GM23338 (cell line): ENCODE measurements around the gene LIFR. TPM values are rescaled to one million over a fixed set of nuclear protein-coding genes. Genes with fewer than 3 reads are reported as not detected.
A peak's percentile ranks its signal among the peaks of the same experiment; 100 is the strongest.

Experiments
- ATAC-seq: fragments of 200-7000 bp; cut with Tn5 transposase; 3 replicates; pipeline ENCODE4 v1.9.1; 2020
- DNase-seq: peaks from one replicate; pipeline ENCODE4 v3.0.0-alpha.2; 2015; ENCODE audit warnings: low spot score
- H2AFZ ChIP-seq: fragments of 200-600 bp; sonication (generic); 2 replicates; pipeline ENCODE4 v1.8.0; 2016; ENCODE audit warnings: antibody characterized with exemption, mild to moderate bottlenecking, moderate library complexity
- H3F3A ChIP-seq: fragments of 200-600 bp; sonication (generic); replicated peaks from 2 replicates; pipeline ENCODE4 v1.8.0; 2017; ENCODE audit warnings: antibody characterized with exemption, mixed run types, low read depth
- H3K27ac ChIP-seq: fragments of 200-600 bp; sonication (generic); 2 replicates; pipeline ENCODE4 v1.6.1; 2016; ENCODE audit warnings: low read depth
- H3K27me3 ChIP-seq: fragments of 200-600 bp; sonication (generic); 2 replicates; pipeline ENCODE4 v1.8.0; 2016; ENCODE audit warnings: mild to moderate bottlenecking, mixed run types, moderate library complexity; ENCODE audit not compliant: insufficient read depth
- H3K36me3 ChIP-seq: fragments of 200-600 bp; sonication (generic); 2 replicates; pipeline ENCODE4 v1.8.0; 2016; ENCODE audit warnings: mild to moderate bottlenecking; ENCODE audit not compliant: insufficient read depth
- H3K4me1 ChIP-seq: fragments of 200-600 bp; sonication (generic); 2 replicates; pipeline ENCODE4 v1.8.0; 2016; ENCODE audit warnings: mild to moderate bottlenecking, moderate library complexity; ENCODE audit not compliant: insufficient read depth
- H3K4me2 ChIP-seq: fragments of 200-600 bp; sonication (generic); 2 replicates; pipeline ENCODE4 v1.7.1; 2017; ENCODE audit warnings: mixed run types
- H3K4me3 ChIP-seq: fragments of 200-600 bp; sonication (generic); 2 replicates; pipeline ENCODE4 v1.6.1; 2016; ENCODE audit warnings: mixed run types
- H3K79me2 ChIP-seq: fragments of 200-600 bp; sonication (generic); replicated peaks from 2 replicates; pipeline ENCODE4 v1.8.0; 2017; ENCODE audit warnings: mild to moderate bottlenecking; ENCODE audit not compliant: insufficient read depth
- H3K9me2 ChIP-seq: fragments of 200-600 bp; sonication (generic); 2 replicates; pipeline ENCODE4 v1.8.0; 2017; ENCODE audit not compliant: insufficient read depth
- H4K20me1 ChIP-seq: fragments of 200-600 bp; sonication (generic); replicated peaks from 2 replicates; pipeline ENCODE4 v1.8.0; 2017; ENCODE audit warnings: mild to moderate bottlenecking; ENCODE audit not compliant: insufficient read depth
- H3K27ac Mint-ChIP-seq: 2 replicates; pipeline ENCODE4 v1.8.0; 2020; ENCODE audit warnings: inconsistent platforms, mild to moderate bottlenecking, moderate library complexity, mixed read lengths
- H3K27me3 Mint-ChIP-seq: 3 replicates; pipeline ENCODE4 v1.8.0; 2022; ENCODE audit warnings: low read depth, mild to moderate bottlenecking, moderate library complexity, mixed read lengths, inconsistent platforms; ENCODE audit not compliant: insufficient read depth, poor library complexity
- H3K36me3 Mint-ChIP-seq: 3 replicates; pipeline ENCODE4 v1.8.0; 2021; ENCODE audit warnings: low read depth, mild to moderate bottlenecking, inconsistent platforms, moderate library complexity, mixed read lengths
- H3K4me1 Mint-ChIP-seq: 3 replicates; pipeline ENCODE4 v1.8.0; 2020; ENCODE audit warnings: mild to moderate bottlenecking, inconsistent platforms, mixed read lengths
- H3K4me3 Mint-ChIP-seq: 3 replicates; pipeline ENCODE4 v1.8.0; 2021; ENCODE audit warnings: moderate library complexity, mild to moderate bottlenecking, inconsistent platforms, mixed read lengths
- H3K9me3 Mint-ChIP-seq: 3 replicates; pipeline ENCODE4 v1.8.0; 2020; ENCODE audit warnings: moderate library complexity, mild to moderate bottlenecking, inconsistent platforms, mixed read lengths
- CREB1 ChIP-seq: fragments of 250-450 bp; sonication (Bioruptor Pico); IDR thresholded peaks from 2 replicates; pipeline ENCODE4 v1.5.0; 2020; ENCODE audit warnings: low read depth, mild to moderate bottlenecking, moderate library complexity
- CTCF ChIP-seq, 2 experiments: fragments of 200-600 bp in 1 of 2; sonication (generic) in 1 of 2; conservative IDR thresholded peaks; 2 replicates each; pipeline versions ENCODE4 v1.5.1 to v1.6.1; 2016 to 2017; ENCODE audit warnings: antibody characterized with exemption in 2 of 2, low read depth in 2 of 2, mild to moderate bottlenecking in 2 of 2, moderate library complexity in 1 of 2
- ETS1 ChIP-seq: IDR thresholded peaks from 2 replicates; pipeline ENCODE4 v1.6.1; 2016; ENCODE audit warnings: antibody characterized with exemption
- EZH2 ChIP-seq: fragments of 200-600 bp; sonication (generic); IDR thresholded peaks from one replicate; pipeline ENCODE4 v1.8.0; 2017; ENCODE audit warnings: antibody characterized with exemption, mild to moderate bottlenecking, low read depth; ENCODE audit not compliant: unreplicated experiment
- EZH2phosphoT487 ChIP-seq: fragments of 200-600 bp; sonication (generic); IDR thresholded peaks from one replicate; pipeline ENCODE4 v1.8.1; 2018; ENCODE audit warnings: antibody characterized with exemption; ENCODE audit not compliant: unreplicated experiment
- JUNB ChIP-seq: IDR thresholded peaks from one replicate; pipeline ENCODE4 v1.6.1; 2016; ENCODE audit warnings: antibody characterized with exemption; ENCODE audit not compliant: unreplicated experiment
- NANOG ChIP-seq: IDR thresholded peaks from 2 replicates; pipeline ENCODE4 v1.6.1; 2016; ENCODE audit warnings: antibody characterized with exemption, borderline replicate concordance
- POLR2AphosphoS5 ChIP-seq: IDR thresholded peaks from 2 replicates; pipeline ENCODE4 v1.6.1; 2016; ENCODE audit warnings: antibody characterized with exemption, low read depth
- STAT1 ChIP-seq: IDR thresholded peaks from one replicate; pipeline ENCODE4 v1.6.1; 2016; ENCODE audit warnings: antibody characterized with exemption; ENCODE audit not compliant: unreplicated experiment
- ZNF114 ChIP-seq: fragments of 250-450 bp; sonication (Bioruptor Pico); IDR thresholded peaks from 2 replicates; pipeline ENCODE4 v1.5.0; 2020; ENCODE audit warnings: mild to moderate bottlenecking, moderate library complexity
- ZNF331 ChIP-seq: fragments of 250-450 bp; sonication (Bioruptor Pico); IDR thresholded peaks from 2 replicates; pipeline ENCODE4 v1.5.0; 2020; ENCODE audit warnings: low read depth, mild to moderate bottlenecking, moderate library complexity
- polyA plus RNA-seq: library from polyadenylated mRNA; unstranded; fragments of >200 nt; fragmentation: Nextera tagmentation; extraction: Ambion mirVana; gene quantifications from 2 replicates; pipeline ENCODE4 v1.2.1, GENCODE V29; 2016
- total RNA-seq: library from RNA; depleted of rRNA; stranded (reverse); fragments of >200 nt; shearing (Covaris generic); gene quantifications from 2 replicates; pipeline ENCODE4 v1.2.3, GENCODE V29; 2014
- TF ChIP-seq, protein P1 (sequence below): IDR thresholded peaks from one replicate; pipeline ENCODE4 v1.6.1; 2018; ENCODE audit warnings: antibody characterized with exemption; ENCODE audit not compliant: unreplicated experiment

LIFR gene
- total and polyA plus RNA-seq, 2 experiments from 2014 or later = 11.0 to 25.2 TPM

- Histone ChIP-seq H3K79me2 (no peaks in the 10 kb centered on the region), H2AFZ (no peak overlapping the region), H3K27me3 (no peaks in the 10 kb centered on the region), H4K20me1 (no peaks in the 10 kb centered on the region), H3K4me3 (no peak overlapping the region), H3K27ac (no peak overlapping the region), H3F3A (no peaks in the 10 kb centered on the region), H3K36me3 (no peaks in the 10 kb centered on the region), H3K9me2 (no peaks in the 10 kb centered on the region), H3K4me1 (no peaks in the 10 kb centered on the region), H3K4me2 (no peak overlapping the region)
- H3K9me3 Mint-ChIP-seq = no peaks in the 10 kb centered on the region; the same call in 2 of the 3 replicates
- H3K4me3 Mint-ChIP-seq = no peak overlapping the region
- peaks cover 3% of the 10 kb centered on the region for H3K27me3 Mint-ChIP-seq
- H3K4me1 Mint-ChIP-seq = no peaks in the 10 kb centered on the region; the same call in 2 of the 3 replicates
- no peaks in the 10 kb centered on the region for H3K36me3 Mint-ChIP-seq
- ATAC-seq (no peak), DNase-seq (no peak)
- H3K27ac Mint-ChIP-seq = no peak overlapping the region
- TF ChIP-seq EZH2phosphoT487 (no peak), ZNF331 (CRISPR knock-in tag) (no peak), NANOG (no peak), CTCF (conservative IDR thresholded peaks at IDR 0.05; ENCODE audit: low read depth in 2 of 2) (0 out of 4 replicates have a peak, but pooled peaks of 1 of the 2 experiments have one; percentile 9)
Measured at GRCh38 chr5:38443390-38443789, 113.1 kb downstream of the LIFR start.

GRCh38 chr5:38442247-38442573 is 114.2 kb downstream of the LIFR start:
- Mint-ChIP-seq H3K4me3 (no peak overlapping the region), H3K9me3 (no peaks in the 10 kb centered on the region; the same call in 2 of the 3 replicates), H3K36me3 (no peaks in the 10 kb centered on the region), H3K27ac (no peak overlapping the region), H3K27me3 (no peaks in the 10 kb centered on the region), H3K4me1 (no peaks in the 10 kb centered on the region; the same call in 2 of the 3 replicates)
- Histone ChIP-seq H3K27me3 (no peaks in the 10 kb centered on the region), H3K4me2 (no peak overlapping the region), H3K36me3 (no peaks in the 10 kb centered on the region), H3F3A (no peaks in the 10 kb centered on the region), H2AFZ (peak overlapping the region; percentile 43; the same call in 1 of the 2 replicates), H3K27ac (no peak overlapping the region), H3K4me3 (no peak overlapping the region), H3K9me2 (no peaks in the 10 kb centered on the region), H4K20me1 (no peaks in the 10 kb centered on the region), H3K79me2 (no peaks in the 10 kb centered on the region), H3K4me1 (no peaks in the 10 kb centered on the region)
- DNase-seq (no peak), ATAC-seq (no peak)
- TF ChIP-seq ZNF114 (CRISPR knock-in tag) (no peak), NANOG (no peak), CREB1 (no peak), JUNB (no peak), STAT1 (no peak), EZH2 (no peak), POLR2AphosphoS5 (no peak), EZH2phosphoT487 (no peak), ETS1 (no peak)
- TF ChIP-seq, protein P1, sequence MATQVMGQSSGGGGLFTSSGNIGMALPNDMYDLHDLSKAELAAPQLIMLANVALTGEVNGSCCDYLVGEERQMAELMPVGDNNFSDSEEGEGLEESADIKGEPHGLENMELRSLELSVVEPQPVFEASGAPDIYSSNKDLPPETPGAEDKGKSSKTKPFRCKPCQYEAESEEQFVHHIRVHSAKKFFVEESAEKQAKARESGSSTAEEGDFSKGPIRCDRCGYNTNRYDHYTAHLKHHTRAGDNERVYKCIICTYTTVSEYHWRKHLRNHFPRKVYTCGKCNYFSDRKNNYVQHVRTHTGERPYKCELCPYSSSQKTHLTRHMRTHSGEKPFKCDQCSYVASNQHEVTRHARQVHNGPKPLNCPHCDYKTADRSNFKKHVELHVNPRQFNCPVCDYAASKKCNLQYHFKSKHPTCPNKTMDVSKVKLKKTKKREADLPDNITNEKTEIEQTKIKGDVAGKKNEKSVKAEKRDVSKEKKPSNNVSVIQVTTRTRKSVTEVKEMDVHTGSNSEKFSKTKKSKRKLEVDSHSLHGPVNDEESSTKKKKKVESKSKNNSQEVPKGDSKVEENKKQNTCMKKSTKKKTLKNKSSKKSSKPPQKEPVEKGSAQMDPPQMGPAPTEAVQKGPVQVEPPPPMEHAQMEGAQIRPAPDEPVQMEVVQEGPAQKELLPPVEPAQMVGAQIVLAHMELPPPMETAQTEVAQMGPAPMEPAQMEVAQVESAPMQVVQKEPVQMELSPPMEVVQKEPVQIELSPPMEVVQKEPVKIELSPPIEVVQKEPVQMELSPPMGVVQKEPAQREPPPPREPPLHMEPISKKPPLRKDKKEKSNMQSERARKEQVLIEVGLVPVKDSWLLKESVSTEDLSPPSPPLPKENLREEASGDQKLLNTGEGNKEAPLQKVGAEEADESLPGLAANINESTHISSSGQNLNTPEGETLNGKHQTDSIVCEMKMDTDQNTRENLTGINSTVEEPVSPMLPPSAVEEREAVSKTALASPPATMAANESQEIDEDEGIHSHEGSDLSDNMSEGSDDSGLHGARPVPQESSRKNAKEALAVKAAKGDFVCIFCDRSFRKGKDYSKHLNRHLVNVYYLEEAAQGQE = no peak
